CD4-positive, alpha-beta T cell treated with Interleukin-2 at 100 ng/mL for 4 hours (primary cell): ENCODE results near the gene RHOF.
"Not testable (repeated sequence)": the region's sequence is repeated elsewhere in the genome, so short reads cannot be mapped to it uniquely, and the experiment has no call there.

Experiments
- DNase-seq: peaks from one replicate; pipeline ENCODE4 v3.0.0-alpha.2; 2020; ENCODE audit warnings: low spot score

The RHOF gene

GRCh38 chr12:121748218-121748570, 45.3 kb downstream of the RHOF start:
- no peak for DNase-seq

GRCh38 chr12:121745545-121745944, 47.9 kb downstream of the RHOF start:
- DNase-seq = not testable (repeated sequence)

GRCh38 chr12:121741743-121742142, 51.7 kb downstream of the RHOF start:
- DNase-seq = no peak

GRCh38 chr12:121740847-121741246, 52.6 kb downstream of the RHOF start:
- no peak for DNase-seq

GRCh38 chr12:121738340-121738858, 55.1 kb downstream of the RHOF start:
- no peak for DNase-seq

GRCh38 chr12:121733849-121734248, 59.6 kb downstream of the RHOF start:
- no peak for DNase-seq

GRCh38 chr12:121731473-121731872, 62.0 kb downstream of the RHOF start:
- DNase-seq = no peak

- DNase-seq = no peak
Observed at GRCh38 chr12:121729021-121729420, 64.5 kb downstream of the RHOF start.
